ENCODE measurements around the gene ARL4C. TPM values are rescaled to one million over a fixed set of nuclear protein-coding genes. Genes with fewer than 3 reads are reported as not detected.
A peak's percentile ranks its signal among the peaks of the same experiment; 100 is the strongest.

The ARL4C gene
- polyA plus RNA-seq, 1 experiment, result 15.0 TPM

DNA sequence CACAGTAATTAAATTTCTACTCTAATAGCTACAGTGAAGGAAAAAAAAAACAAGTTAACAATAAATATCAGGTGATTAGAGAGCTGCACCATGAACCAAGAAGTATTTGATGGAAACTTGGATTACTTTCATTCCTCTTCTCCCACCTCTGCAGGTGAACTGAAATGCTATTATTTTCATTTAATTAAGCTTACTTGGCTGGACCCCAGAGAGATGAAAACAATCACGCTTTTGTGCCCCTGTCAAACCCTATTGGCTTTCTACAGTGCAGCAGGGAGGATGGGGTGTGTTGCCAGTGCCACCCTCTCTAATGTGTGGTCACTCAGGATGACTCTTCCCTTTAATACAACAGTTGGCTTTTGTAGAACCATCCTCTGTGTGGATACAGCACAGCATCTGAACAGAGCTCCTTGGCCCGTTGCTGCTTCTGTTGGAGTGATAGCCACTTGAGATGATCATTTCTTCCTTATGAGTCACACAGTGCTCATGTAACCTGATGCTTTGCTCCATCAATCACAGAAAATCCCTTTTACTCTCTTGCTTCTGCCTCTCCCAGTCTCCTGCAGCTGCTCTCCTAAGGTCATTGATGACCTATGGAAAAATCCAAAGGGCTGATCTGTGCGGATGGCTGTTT, 5.5 kb upstream of the ARL4C start:
- CTCF ChIA-PET, result interaction anchor here (1.0 to 3.7 kb wide), 8 partner anchors 11 to 615 kb away, joined by 3 to 50 read pairs (median 12); no protein-coding TSS in a partner anchor
- Histone ChIP-seq H3K27me3 (ENCODE audit: control insufficient read depth, insufficient read depth, low read length) (no peaks in the 10 kb centered on the region), H3K27ac (ENCODE audit: low read depth, low read length) (no peak overlapping the region), H3K9me3 (ENCODE audit: control insufficient read depth, insufficient read depth, low read length) (no peaks in the 10 kb centered on the region), H3K4me3 (ENCODE audit: low read depth, low read length) (no peak overlapping the region)
- TF ChIP-seq CTCF (IDR thresholded peaks at IDR 0.05; ENCODE audit: low read depth, low read length), result no peak
- DNase-seq (ENCODE audit: low read depth, low spot score), result peak; percentile 60
- POLR2A ChIA-PET, result interaction anchor here (1.0 to 1.4 kb wide), 3 partner anchors 213 to 614 kb away, joined by 3 to 7 read pairs (median 4); no protein-coding TSS in a partner anchor

DNA sequence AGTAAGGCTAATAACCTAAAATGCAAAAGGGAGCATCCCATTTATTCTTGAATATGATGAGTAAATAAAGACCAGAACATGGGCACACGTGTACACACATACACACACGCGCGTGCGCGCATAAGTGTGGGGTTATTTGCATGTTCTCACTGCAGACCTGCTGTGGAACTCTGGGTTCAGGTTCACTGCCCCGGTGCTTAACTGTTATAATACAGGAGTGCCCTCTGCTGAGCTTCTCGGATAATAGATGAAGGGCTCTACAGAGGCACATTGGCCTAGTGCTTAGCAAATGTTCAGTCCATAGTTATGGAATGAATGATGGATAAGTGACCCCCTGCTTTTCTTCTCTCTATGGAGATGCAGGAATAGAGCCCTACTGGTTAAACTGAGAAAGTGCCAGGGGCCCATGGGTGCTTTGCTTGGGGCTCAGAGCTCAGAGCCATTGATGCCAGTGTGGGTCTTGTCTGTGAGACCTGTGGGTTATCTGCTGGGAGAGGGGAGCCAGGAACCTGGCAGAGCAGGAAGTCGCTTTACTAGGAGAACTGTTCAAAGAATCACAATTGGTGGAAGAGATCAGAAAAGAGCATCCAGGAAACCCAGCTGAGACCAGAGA, 3.6 kb upstream of the ARL4C start:
- DNase-seq (ENCODE audit: low read depth, low spot score), result no peak
- Histone ChIP-seq H3K4me3 (ENCODE audit: low read depth, low read length) (no peak overlapping the region), H3K9me3 (ENCODE audit: control insufficient read depth, insufficient read depth, low read length) (no peaks in the 10 kb centered on the region), H3K27me3 (ENCODE audit: control insufficient read depth, insufficient read depth, low read length) (no peaks in the 10 kb centered on the region), H3K27ac (ENCODE audit: low read depth, low read length) (no peak overlapping the region)
- ChIA-PET CTCF (interaction anchor here (0.6 to 3.7 kb wide), 13 partner anchors 44 to 617 kb away, joined by 3 to 50 read pairs (median 5); no protein-coding TSS in a partner anchor), POLR2A (no interaction called here)
- peak; percentile 64 for TF ChIP-seq CTCF (IDR thresholded peaks at IDR 0.05; ENCODE audit: low read depth, low read length)

- Histone ChIP-seq H3K4me3 (ENCODE audit: low read depth, low read length) (peak overlapping the region; percentile 49; the same call in 1 of the 2 replicates), H3K27ac (ENCODE audit: low read depth, low read length) (no peak overlapping the region)
Observed at GRCh38 chr2:234497594-234498235, 834 bp upstream of the ARL4C start.

GRCh38 chr2:234496055-234496834, 636 bp downstream of the ARL4C start:
- TF ChIP-seq CTCF (IDR thresholded peaks at IDR 0.05; ENCODE audit: low read depth, low read length), result no peak
- no peaks in the 10 kb centered on the region for H3K9me3 ChIP-seq (ENCODE audit: control insufficient read depth, insufficient read depth, low read length)
- H3K27me3 ChIP-seq (ENCODE audit: control insufficient read depth, insufficient read depth, low read length), result no peaks in the 10 kb centered on the region
- peak overlapping the region; percentile 73 for H3K4me3 ChIP-seq (ENCODE audit: low read depth, low read length)
- POLR2A ChIA-PET, result interaction anchor here (0.6 to 2.1 kb wide), 9 partner anchors 49 to 453 kb away, joined by 3 to 7 read pairs (median 4); no protein-coding TSS in a partner anchor
- CTCF ChIA-PET, result interaction anchor here (0.8 to 4.1 kb wide), 6 partner anchors 44 to 360 kb away, joined by 3 to 26 read pairs (median 4); no protein-coding TSS in a partner anchor
- peak overlapping the region; percentile 70 for H3K27ac ChIP-seq (ENCODE audit: low read depth, low read length)
- DNase-seq (ENCODE audit: low read depth, low spot score), result no peak

More at GRCh38 chr2:234497594-234498235, 834 bp upstream of the ARL4C start:
- no peaks in the 10 kb centered on the region for H3K27me3 ChIP-seq (ENCODE audit: control insufficient read depth, insufficient read depth, low read length)
- ChIA-PET CTCF (interaction anchor here (0.8 to 4.1 kb wide), 4 partner anchors 208 to 619 kb away, joined by 3 to 26 read pairs (median 3); no protein-coding TSS in a partner anchor), POLR2A (interaction anchor here (0.6 to 2.1 kb wide), 7 partner anchors 48 to 372 kb away, joined by 3 to 9 read pairs (median 4); no protein-coding TSS in a partner anchor)
- H3K9me3 ChIP-seq (ENCODE audit: control insufficient read depth, insufficient read depth, low read length), result no peaks in the 10 kb centered on the region
- no peak for DNase-seq (ENCODE audit: low read depth, low spot score)
- TF ChIP-seq CTCF (IDR thresholded peaks at IDR 0.05; ENCODE audit: low read depth, low read length), result no peak

Data from AG04450 (cell line).